Heart left ventricle (tissue), 16 donors: ENCODE measurements around the gene FAM184A. TPM values are rescaled to one million over a fixed set of nuclear protein-coding genes. Genes with fewer than 3 reads are reported as not detected.
A peak's percentile ranks its signal among the peaks of the same experiment; 100 is the strongest.

Experiments used
- ATAC-seq, 4 donors: fragments of 200-7000 bp; cut with Tn5 transposase; one replicate each; pipeline ENCODE4 v1.9.1; 2020 to 2022; ENCODE audit warnings: moderate library complexity in 4 of 4, mild to moderate bottlenecking in 3 of 4, moderate number of reproducible peaks in 1 of 4
- DNase-seq, 5 donors: peaks; one replicate each; pipeline ENCODE4 v3.0.0-alpha.2; 2020
- H3K27ac ChIP-seq, 12 donors: fragments of 200-600 bp; sonication (generic) in 4 of 12; one replicate each; pipeline versions ENCODE4 v1.5.0 to v1.8.0; 2016 to 2022; ENCODE audit warnings: mild to moderate bottlenecking in 2 of 12
- H3K27me3 ChIP-seq, 9 donors: fragments of 200-600 bp; sonication (generic) in 2 of 9; one replicate each; pipeline versions ENCODE4 v1.5.1 to v1.8.0; 2016 to 2022; ENCODE audit warnings: mild to moderate bottlenecking in 3 of 9
- H3K36me3 ChIP-seq, 9 donors: fragments of 200-600 bp; sonication (generic) in 2 of 9; one replicate each; pipeline versions ENCODE4 v1.5.0 to v1.8.0; 2018 to 2022; ENCODE audit warnings: mild to moderate bottlenecking in 2 of 9
- H3K4me1 ChIP-seq, 12 donors: fragments of 200-600 bp; sonication (generic) in 4 of 12; one replicate each; pipeline versions ENCODE4 v1.5.0 to v1.8.0; 2016 to 2022; ENCODE audit warnings: mild to moderate bottlenecking in 3 of 12
- H3K4me3 ChIP-seq, 12 donors: fragments of 200-600 bp; sonication (generic) in 4 of 12; one replicate each; pipeline versions ENCODE4 v1.5.0 to v1.8.0; 2017 to 2022; ENCODE audit warnings: mild to moderate bottlenecking in 9 of 12, moderate library complexity in 4 of 12
- H3K9me3 ChIP-seq, 12 donors: fragments of 200-600 bp; sonication (generic) in 4 of 12; one replicate each; pipeline versions ENCODE4 v1.5.0 to v1.8.0; 2016 to 2022; ENCODE audit warnings: mild to moderate bottlenecking in 1 of 12
- POLR2A ChIP-seq, 2 donors: fragments of 450-650 bp; IDR thresholded peaks; one replicate each; pipeline ENCODE4 v1.6.1; 2017; ENCODE audit warnings: antibody characterized with exemption in 2 of 2, mild to moderate bottlenecking in 2 of 2, moderate library complexity in 2 of 2
- WGBS, 4 donors: extraction: QIAGEN DNeasy Blood & Tissue Kit in 2 of 4; methylation state at CpG; one replicate each; pipeline versions ENCODE4 v1.1.5 to v1.1.7; 2013 to 2018; 5-methylcytosine and 5-hydroxymethylcytosine counted together
- intact Hi-C, 10 donors: fragments of 100-400 bp; cut with DNase I; formaldehyde crosslinking; loops; one replicate each; pipeline versions ENCODE4 v1.11.1 to v1.14.2; 2022
- polyA plus RNA-seq, 2 donors: library from polyadenylated mRNA; stranded (reverse); fragments of 200-250 nt; gene quantifications; one replicate each; pipeline ENCODE4 v1.2.3, GENCODE V29; 2013
- total RNA-seq, 9 donors: library from RNA; depleted of rRNA in 2 of 9; stranded (reverse); fragments of >200 nt in 2 of 9; fragmentation: NEBNext Ultra II Directional in 3 of 9; extraction: Animal tissue kit (Norgen Biotek cat#: 25700) in 3 of 9; gene quantifications; one replicate each; pipeline versions ENCODE4 v1.1.0 to v1.2.4, GENCODE V29; 2016 to 2023
- TF ChIP-seq, protein P1 (sequence below), 12 donors: fragments of 200-600 bp; sonication (generic) in 4 of 12; IDR thresholded peaks; one replicate each; pipeline versions ENCODE4 v1.5.0 to v1.8.0; 2018 to 2022; ENCODE audit warnings: antibody characterized with exemption in 12 of 12, mild to moderate bottlenecking in 5 of 12
- donor health status: ischemic (EF 13 %, LVEDD 7.1; RV severe dilation, severe dysfunction).
- donor health status: healthy with polysubstance abuse.
- donor health status: DM: no; HTN: yes; CAD: no.
- donor health status: DM: no; HTN: no; CAD: no.
- donor health status: ischemic (EF 25% LVEDD 6.9; RV normal size, moderate dysfunction).
- donor health status: ischemic (EF 25% LVEDD 5.7; RV mildly dilated, moderate dysfunction).
- donor health status: healthy.
- donor health status: DM: yes; HTN: yes; CAD: no.
- donor health status: ischemic (EF 35%, LVEDD 5.7; RV mildly dilated, moderate dysfunction).
- donor health status: nonischemic (EF 11% LVEDD 7.7; RV severe dilation, severe dysfunction).
- donor health status: DM: yes; HTN: yes; CAD: no.
- donor health status: PGD.
- donor health status: ischemic (EF 29% LVEDD 5.4; RV normal size, mild dysfunction).
- donor health status: nonischemic (EF 23%, LVEDD 6.1; RV moderate dilation, normal function).

FAM184A gene
- total and polyA plus RNA-seq, 11 donors, result 0.16 to 1.1 (median 0.45) TPM

GRCh38 chr6:119112812-119113530, 34.5 kb upstream of the FAM184A start:
- H3K9me3 ChIP-seq, result no peaks in the 10 kb centered on the region
- no peaks in the 10 kb centered on the region for H3K27me3 ChIP-seq
- no peak overlapping the region for H3K27ac ChIP-seq
- 62 to 72% (median 65%) methylated on average over 4 of the region's 4 CpGs for WGBS, 4 donors
- intact Hi-C loops, result loop anchor here in 2 of 10 donors (5.0 kb wide), 2 partner anchors 146 to 216 kb away; no protein-coding TSS in a partner anchor
- TF ChIP-seq, protein P1, sequence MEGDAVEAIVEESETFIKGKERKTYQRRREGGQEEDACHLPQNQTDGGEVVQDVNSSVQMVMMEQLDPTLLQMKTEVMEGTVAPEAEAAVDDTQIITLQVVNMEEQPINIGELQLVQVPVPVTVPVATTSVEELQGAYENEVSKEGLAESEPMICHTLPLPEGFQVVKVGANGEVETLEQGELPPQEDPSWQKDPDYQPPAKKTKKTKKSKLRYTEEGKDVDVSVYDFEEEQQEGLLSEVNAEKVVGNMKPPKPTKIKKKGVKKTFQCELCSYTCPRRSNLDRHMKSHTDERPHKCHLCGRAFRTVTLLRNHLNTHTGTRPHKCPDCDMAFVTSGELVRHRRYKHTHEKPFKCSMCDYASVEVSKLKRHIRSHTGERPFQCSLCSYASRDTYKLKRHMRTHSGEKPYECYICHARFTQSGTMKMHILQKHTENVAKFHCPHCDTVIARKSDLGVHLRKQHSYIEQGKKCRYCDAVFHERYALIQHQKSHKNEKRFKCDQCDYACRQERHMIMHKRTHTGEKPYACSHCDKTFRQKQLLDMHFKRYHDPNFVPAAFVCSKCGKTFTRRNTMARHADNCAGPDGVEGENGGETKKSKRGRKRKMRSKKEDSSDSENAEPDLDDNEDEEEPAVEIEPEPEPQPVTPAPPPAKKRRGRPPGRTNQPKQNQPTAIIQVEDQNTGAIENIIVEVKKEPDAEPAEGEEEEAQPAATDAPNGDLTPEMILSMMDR (IDR thresholded peaks at IDR 0.05), result no peak
- no peak for TF ChIP-seq POLR2A (IDR thresholded peaks at IDR 0.05)
- H3K4me3 ChIP-seq, result no peak overlapping the region
- H3K4me1 ChIP-seq, result peaks cover 0 to 6% (median 0%) of the 10 kb centered on the region in 12 donors
- DNase-seq (no peak), ATAC-seq (peak in 1 of 4 donors; percentile 46)
- H3K36me3 ChIP-seq, result no peaks in the 10 kb centered on the region

DNA sequence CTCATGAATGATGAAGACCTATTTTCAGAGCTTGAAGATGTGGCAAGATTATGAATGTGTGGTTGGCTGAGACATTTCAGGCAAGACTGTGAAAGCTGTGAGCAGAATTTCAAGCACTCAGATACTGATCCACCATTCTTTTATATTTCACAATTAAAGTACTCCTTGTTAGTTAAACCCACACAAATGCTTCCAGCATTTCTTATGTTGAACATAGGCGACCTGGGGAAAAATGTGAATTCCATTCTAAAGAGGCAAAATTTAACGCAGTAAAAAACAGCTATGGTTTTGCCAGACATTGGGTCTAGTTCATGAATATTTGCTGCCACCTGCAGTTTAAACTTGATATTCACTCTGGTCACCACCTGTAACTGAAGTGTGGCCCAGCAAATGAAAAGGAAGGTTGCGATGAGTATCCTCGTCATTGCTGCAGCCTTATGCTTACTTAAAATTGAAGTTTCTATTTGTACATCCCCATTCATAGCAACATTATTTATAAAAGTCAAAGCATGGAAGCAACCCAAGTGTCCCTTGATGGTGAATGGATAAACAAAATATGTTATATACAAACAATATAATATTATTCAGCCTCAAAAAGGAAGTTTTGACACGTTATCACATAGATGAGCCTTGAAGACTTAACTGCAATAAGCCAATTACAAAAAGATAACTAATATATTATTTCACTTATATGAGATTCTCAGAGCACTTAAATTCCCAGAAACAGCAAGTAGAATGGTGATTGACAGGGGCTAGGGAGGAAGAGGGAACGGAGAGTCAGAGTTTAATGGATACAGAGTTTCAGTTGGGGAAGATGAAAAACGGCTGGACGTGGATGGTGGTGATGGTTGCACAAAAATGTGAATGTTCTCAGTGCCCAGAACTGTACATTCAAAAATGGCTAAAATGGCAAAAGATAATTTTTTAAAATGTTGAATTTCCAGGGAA, 32.4 kb upstream of the FAM184A start:
- ATAC-seq, result peak; percentile 52 to 80 (median 63)
- Histone ChIP-seq H3K4me1 (peaks cover 0 to 6% (median 0%) of the 10 kb centered on the region in 12 donors), H3K27me3 (no peaks in the 10 kb centered on the region), H3K36me3 (no peaks in the 10 kb centered on the region), H3K27ac (no peak overlapping the region), H3K9me3 (no peaks in the 10 kb centered on the region), H3K4me3 (no peak overlapping the region)
- TF ChIP-seq, protein P1 (IDR thresholded peaks at IDR 0.05), result peak; percentile 34 to 78 (median 68)
- no peak for TF ChIP-seq POLR2A (IDR thresholded peaks at IDR 0.05)
- intact Hi-C loops, result loop anchor here (1.0 to 5.0 kb wide), 8 partner anchors 142 to 214 kb away; no protein-coding TSS in a partner anchor
- 37 to 44% (median 38%) methylated on average over 8 of the region's 8 CpGs for WGBS, 4 donors
- peak in 1 of 5 donors; percentile 16 for DNase-seq

GRCh38 chr6:119109654-119110325, 31.3 kb upstream of the FAM184A start:
- WGBS, 4 donors, result 66 to 75% (median 68%) methylated on average over 8 of the region's 8 CpGs
- DNase-seq (no peak), ATAC-seq (no peak)
- Histone ChIP-seq H3K4me1 (peaks cover 0 to 6% (median 0%) of the 10 kb centered on the region in 12 donors), H3K9me3 (no peaks in the 10 kb centered on the region), H3K36me3 (no peaks in the 10 kb centered on the region), H3K4me3 (no peak overlapping the region), H3K27ac (no peak overlapping the region), H3K27me3 (no peaks in the 10 kb centered on the region)
- TF ChIP-seq, protein P1 (IDR thresholded peaks at IDR 0.05), result no peak
- no peak for TF ChIP-seq POLR2A (IDR thresholded peaks at IDR 0.05)
- intact Hi-C loops, result loop anchor here (1.0 to 10.0 kb wide), 9 partner anchors 141 to 825 kb away; no protein-coding TSS in a partner anchor
